GM21786 (cell line): Measurements from ENCODE around the gene DEFB118.
"Not testable (repeated sequence)": the region's sequence is repeated elsewhere in the genome, so short reads cannot be mapped to it uniquely, and the experiment has no call there.

Experiments
- ATAC-seq: cut with Tn5 transposase; IDR thresholded peaks from one replicate; pipeline ENCODE4 v1.9.1; 2021; ENCODE audit not compliant: unreplicated experiment

DEFB118 gene, protein sequence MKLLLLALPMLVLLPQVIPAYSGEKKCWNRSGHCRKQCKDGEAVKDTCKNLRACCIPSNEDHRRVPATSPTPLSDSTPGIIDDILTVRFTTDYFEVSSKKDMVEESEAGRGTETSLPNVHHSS

DNA sequence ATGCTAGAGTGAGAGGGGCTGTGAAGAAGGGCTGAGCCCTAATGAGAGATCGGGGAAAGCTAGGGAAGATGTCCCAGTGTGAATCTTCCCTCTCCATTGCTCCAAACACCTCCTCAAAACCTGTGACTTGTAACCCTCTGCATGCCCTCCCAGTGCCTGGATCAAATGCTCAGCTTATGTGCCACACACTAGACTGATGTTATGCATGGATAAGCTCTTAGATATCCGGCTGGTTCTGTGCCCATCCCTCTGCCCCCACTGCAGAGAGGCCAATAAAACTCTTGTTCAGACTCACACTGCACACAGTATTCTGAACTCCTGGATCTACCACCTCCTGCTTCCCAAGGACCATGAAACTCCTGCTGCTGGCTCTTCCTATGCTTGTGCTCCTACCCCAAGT lies at the start of gene DEFB118:
Gene DEFB118 (plus strand): TSS at position 301 of the 400 bp plus-strand sequence. CDS start 50 bp downstream, at position 351.
- ATAC-seq, result no peak

DNA sequence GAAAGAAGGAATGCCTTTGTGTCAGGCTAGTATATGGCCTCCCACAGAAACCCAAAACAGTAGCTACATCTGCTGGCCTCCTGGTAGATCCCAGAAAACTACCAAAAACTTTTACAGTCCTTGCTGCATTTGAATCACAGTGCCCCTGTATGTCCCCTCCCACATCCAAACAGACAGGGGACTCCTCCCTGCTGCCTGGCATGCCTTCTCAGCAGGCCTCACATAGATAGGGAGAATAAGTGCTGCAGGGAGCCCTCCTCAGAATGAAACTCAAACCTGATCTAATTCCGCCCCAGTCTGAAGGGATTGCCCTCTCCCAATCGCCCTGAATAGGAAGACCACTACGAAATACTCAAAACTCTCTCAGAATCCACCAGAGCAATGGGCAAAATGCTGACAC lies 45.9 kb upstream of the DEFB118 start:
- ATAC-seq, result no peak

DNA sequence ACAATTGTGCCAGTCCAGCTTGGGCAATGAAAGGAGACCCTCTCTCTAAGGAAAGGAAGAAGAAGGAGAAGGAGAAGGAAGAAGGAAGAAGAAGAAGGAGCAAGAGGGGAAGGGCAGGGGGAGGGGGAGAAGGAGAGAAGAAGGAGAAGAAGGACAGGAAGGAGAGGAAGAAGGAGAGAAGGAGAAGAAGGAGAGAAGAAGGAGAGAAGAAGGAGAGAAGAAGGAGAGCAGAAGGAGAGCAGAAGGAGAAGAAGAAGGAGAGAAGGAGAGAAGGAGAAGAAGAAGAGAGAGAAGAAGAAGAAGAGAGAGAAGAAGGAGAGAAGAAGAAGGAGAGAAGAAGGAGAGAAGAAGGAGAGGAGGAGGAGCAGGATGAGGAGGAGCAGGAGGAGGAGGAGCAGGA lies 37.5 kb upstream of the DEFB118 start:
- ATAC-seq, result no peak

DNA sequence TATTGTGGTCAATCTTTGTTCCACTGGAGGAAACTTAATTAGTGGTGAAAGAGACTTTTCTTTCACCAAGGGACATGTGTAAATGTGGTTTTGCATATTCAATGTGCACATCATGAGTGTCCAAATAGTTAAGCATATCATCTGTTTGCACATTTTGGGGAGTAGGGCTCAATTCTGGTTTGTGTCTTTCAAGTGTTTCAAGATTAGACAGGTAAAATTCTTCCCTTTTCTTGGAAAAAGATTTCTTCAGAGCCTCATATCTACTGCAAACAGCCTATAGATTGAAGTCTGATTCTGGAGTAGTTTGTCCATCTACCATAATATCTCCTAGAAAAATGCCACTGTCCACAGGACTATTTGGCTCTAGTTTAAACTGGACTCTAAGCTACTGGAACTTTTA lies 26.9 kb upstream of the DEFB118 start:
- no peak for ATAC-seq

DNA sequence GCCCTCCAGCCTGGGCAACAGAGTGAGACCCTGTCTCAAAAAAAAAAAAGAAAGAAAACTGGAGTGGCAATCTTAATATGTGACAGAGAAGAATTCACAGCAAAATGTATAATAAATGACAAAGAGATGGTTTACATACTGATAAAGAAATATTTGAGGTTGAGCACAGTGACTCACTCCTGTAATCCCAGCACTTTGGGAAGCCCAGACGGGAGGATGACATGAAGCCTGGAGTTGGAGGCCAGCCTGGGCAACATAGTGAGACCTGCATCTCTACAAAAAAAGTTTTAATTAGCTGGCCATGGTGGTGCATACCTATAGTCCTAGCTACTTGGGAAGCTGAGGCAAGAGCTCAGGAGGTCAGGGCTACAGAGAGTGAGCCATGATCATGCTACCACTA lies 12.4 kb upstream of the DEFB118 start:
- ATAC-seq, result no peak

DNA sequence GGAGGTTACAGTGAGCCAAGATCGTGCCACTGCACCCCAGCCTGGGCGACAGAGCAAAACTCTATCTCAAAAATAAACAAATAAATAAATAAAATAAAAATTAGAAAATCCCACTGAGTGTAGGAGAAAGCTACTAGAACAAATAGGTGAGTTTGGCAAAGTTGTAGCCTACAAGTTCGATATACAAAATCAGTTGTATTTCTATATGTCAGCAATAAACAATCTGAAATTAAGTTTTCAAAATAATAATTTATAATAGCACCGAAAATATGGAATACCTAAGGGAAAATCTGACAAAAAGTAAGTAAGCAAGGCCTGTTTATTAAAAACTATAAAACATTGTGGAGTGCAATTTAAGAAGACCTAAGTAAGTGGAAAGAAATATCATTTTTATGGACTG lies 5.1 kb upstream of the DEFB118 start:
- ATAC-seq, result no peak

DNA sequence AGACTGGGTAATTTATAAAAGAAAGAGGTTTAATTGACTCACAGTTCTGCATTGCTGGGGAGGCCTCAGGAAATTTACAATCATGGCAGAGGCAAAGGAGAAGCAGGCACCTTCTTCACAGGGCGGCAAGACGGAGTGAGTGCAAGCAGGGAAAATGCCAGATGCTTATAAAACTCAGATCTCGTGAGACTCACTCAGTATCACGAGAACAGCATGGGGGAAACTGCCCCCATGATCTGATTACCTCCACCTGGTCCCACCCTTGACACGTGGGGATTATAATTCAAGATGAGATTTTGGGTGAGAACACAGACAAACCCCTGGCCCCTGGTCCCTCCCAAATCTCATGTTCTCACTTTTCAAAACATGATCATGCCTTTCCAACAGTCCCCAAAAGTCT lies 4.1 kb upstream of the DEFB118 start:
- ATAC-seq, result not testable (repeated sequence)

DNA sequence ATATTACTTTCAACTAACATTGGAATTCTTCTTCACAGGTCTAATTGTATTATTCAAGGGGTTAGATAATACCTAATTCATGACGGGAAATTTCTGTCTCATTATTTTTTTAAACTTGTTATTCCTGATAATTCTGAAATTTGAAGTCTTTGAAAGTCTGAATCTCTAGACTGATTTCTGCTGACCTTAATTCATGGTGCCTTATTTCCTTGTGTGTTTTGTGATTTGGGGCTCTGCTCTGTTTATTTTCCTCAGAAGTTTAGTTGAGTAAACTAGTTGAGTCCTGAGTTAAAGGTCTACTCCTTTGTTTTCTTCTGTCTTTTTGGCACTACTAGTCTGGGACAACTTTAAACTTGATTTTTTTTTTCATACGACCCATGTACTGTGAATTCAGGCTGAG lies 5.9 kb downstream of the DEFB118 start:
- ATAC-seq, result no peak

DNA sequence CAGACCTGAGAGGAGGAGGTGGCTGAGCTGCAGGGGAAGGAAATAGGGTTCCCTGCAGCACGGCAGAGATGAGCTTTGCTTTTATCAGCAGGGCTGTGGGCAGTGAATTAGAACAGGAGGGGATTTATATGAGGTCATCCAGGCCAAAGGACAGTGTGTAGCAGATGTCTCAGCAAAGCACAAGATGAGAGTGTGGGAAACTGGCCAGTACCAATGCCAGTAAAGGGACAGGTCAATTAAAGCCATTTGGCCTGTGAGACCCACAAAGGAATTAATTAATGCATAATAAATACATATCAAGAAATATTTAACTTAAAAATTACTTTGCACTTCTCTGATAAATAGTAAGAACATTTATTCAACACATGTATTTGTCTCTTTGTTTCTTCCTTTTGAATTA lies 22.1 kb downstream of the DEFB118 start, which contains the start of gene DEFB119:
Gene DEFB119 (minus strand): TSS at position 101 of the 400 bp plus-strand sequence. CDS start 107 bp downstream, outside the sequence.
- ATAC-seq, result no peak

DNA sequence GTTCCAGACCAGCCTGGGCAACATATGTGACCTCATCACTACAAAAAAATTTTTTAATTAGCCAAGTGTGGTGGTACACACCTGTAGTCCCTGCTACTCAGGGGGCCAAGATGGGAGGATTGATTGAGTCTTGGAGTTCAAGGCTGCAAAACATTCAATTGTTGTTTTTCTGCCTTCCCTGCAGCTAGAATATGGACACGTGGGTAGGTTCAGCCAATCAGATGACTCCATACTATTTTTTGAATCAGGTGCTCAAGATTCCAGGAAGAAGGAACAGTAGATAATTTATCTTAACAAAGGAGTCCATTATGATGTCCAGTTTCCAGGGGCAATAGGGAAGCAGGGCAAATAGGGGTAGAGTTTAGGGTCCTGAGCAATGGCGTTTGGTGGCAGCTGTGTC lies 24.4 kb downstream of the DEFB118 start:
- no peak for ATAC-seq

DNA sequence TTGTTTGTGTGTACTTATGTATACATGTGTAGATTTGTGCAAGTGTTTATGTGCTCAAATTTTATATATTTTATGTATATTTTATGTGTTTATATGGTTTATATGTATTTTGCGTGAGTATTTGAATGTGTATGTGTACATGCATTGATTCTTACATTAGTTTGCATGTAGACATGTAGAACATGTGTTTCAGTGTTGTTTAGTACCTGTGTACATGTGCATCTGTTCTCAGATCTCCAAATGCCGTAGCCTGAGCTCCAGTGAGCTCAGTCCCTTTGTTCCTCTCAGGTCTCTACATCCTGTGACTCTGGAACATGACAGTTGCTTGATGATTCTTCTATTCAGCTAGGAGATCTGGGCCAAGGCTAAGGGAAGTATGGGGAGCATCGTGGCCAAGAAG lies 26.5 kb downstream of the DEFB118 start:
- ATAC-seq, result no peak

DNA sequence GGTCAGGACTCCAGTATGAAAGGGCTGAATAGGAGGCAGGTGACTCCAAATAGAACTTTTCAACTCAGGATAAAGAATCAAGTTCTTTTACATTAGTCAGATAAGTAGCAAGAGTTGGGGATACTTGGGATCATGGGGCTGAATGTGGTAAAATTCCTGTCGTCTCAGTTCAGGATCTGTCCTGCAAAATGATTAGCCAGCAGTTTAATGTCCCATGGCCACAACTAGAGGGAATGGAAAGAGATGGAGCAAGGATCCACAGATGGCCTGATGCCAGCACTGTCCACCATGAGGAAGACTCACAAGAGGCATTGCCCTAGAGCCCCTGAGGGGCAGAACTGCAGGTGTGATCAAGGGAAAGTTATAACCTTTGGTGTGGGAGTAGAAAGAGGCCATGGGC lies 35.5 kb downstream of the DEFB118 start:
- ATAC-seq, result no peak

DNA sequence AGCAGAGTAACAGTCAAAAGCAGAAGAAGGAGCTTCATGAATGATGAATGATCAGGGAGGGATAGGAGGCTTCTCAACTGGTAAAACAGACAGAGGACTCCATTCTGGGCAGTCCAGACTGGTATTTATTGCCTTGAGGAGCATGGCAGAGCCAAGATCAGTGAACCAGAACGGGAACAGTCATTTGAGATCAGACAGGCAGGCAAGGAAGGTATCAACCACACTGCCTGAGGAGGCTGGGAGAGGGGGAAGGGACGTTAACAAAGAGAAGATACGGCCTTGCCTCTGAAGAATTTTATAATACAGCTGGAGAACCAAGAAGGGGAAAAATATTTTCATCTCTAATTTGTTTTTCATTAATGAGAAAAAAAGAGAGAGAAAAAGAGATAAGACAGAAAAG lies 37.7 kb downstream of the DEFB118 start, which contains the start of gene DEFB121:
Gene DEFB121 (minus strand): TSS at position 101 of the 400 bp plus-strand sequence. CDS start 63 bp downstream, at position 38.
- ATAC-seq, result no peak

DNA sequence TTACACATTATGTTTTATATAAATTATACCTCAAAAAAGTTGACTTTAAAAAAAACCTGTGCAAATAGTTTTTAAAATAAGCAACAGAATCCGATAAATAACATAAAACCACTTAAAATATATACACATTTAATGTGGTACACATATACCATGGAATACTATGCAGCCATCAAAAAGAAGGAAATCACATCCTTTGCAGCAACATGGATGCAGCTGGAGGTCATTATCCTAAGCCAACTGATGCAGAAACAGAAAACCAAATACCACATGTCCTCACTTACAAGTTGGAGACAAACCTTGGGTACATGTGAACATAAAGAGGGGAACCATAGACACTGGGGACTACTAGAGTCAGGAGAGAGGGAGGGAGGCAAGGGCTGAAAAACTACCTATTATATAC lies 41.6 kb downstream of the DEFB118 start:
- ATAC-seq, result no peak

DNA sequence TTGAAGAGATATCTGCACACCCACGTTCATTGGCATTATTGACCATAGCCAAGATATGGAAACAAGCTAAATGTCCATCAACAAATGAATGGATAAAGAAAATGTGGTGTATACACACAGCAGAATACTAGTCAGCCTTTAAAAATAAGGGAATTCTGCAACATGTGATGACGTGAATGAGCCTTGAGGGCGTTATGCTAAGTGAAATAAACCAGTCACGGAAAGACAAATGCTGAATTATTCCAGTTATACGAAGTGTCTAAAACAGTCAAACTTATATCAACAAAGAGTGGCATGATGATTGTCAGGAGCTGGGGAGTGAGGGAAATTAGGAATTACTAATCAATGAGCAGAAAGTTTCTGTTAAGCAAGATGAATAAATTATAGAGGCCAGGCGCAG lies 46.0 kb downstream of the DEFB118 start:
- no peak for ATAC-seq

DNA sequence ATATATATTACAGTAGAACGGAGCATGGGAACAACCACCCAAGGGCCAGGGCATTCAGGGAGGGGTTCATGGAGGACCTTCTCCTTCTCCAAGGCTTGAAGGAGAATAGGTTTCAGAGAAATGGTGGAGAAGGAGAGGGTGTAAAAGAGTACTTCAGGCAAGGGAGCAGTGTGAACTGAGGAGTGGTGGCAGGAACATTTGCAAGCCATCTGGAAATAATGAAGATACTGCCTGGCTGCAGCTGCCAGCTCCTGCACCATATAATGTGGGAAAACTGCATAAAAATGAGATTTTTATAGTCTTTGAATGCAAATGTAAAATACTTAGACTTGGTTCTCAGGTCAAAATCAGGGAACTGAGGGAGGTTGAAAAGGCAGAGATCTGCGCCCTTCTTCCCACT lies 47.3 kb downstream of the DEFB118 start:
- no peak for ATAC-seq

DNA sequence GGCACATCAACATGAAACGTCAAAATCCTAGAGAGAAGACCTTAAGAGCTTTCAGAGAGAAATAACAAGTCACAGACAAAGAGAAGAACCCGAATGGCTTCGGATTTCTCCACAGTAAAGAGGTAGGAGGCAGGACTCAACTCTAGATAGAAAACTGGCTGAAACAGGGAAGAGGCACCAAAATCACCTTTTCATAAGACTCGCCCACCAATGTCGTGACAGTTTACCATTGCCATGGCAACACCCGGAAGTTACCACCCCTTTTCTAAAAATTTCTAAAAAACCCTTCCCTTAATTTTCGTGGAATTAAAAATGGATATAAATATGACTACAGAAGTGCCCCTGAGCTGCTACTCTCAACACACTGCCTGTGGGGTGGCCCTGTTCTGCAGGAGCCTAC lies 49.9 kb downstream of the DEFB118 start:
- ATAC-seq, result no peak
